IMR-90 (cell line): ENCODE measurements around the gene ETV7. TPM values are rescaled to one million over a fixed set of nuclear protein-coding genes. Genes with fewer than 3 reads are reported as not detected.

Source experiments
- ATAC-seq: fragments of 200-7000 bp; cut with Tn5 transposase; 2 replicates; pipeline ENCODE4 v1.9.1; 2020; ENCODE audit warnings: low read depth, mild to moderate bottlenecking, moderate library complexity
- BruUV-seq: library from RNA; stranded (reverse); fragments of 400-500 nt; replicated peaks from 2 replicates; lab custom pipeline; 2021; lab: Mats Ljungman, UMichigan
- CTCF ChIA-PET: fragments of 300-600 bp; formaldehyde crosslinking; extraction: SDS; loops from one replicate; lab custom pipeline; 2021; ENCODE audit warnings: antibody characterized with exemption; lab: Yijun Ruan, JAX
- POLR2A ChIA-PET: fragments of 300-600 bp; sonication (Branson Sonifier 250); formaldehyde crosslinking; loops from one replicate; lab custom pipeline; 2022; ENCODE audit warnings: antibody characterized with exemption; ENCODE audit not compliant: unreplicated experiment; lab: Charles Lee
- DNase-seq: peaks from one replicate; pipeline ENCODE4 v3.0.0; 2013
- H2AFZ ChIP-seq: replicated peaks from 2 replicates; pipeline ENCODE3; 2013; ENCODE audit warnings: low read length, mild to moderate bottlenecking; ENCODE audit not compliant: poor library complexity
- H2AK5ac ChIP-seq: 2 replicates; pipeline ENCODE4 v1.6.1; 2013; ENCODE audit warnings: low read depth, low read length, inconsistent platforms
- H2AK9ac ChIP-seq: replicated peaks from 2 replicates; pipeline ENCODE3; 2013; ENCODE audit warnings: mild to moderate bottlenecking, low read depth, low read length, moderate library complexity; ENCODE audit not compliant: poor library complexity
- H2BK120ac ChIP-seq: 2 replicates; pipeline ENCODE4 v1.6.1; 2013; ENCODE audit warnings: low read depth, low read length, inconsistent platforms
- H2BK15ac ChIP-seq: 3 replicates; pipeline ENCODE4 v1.6.1; 2013; ENCODE audit warnings: low read depth, low read length, inconsistent platforms
- H2BK20ac ChIP-seq: 2 replicates; pipeline ENCODE4 v1.6.1; 2013; ENCODE audit warnings: low read depth, mild to moderate bottlenecking, inconsistent platforms, low read length, moderate library complexity
- H2BK5ac ChIP-seq: 2 replicates; pipeline ENCODE4 v1.6.1; 2013; ENCODE audit warnings: mild to moderate bottlenecking, low read depth, low read length, inconsistent platforms; ENCODE audit not compliant: poor library complexity, severe bottlenecking
- H3K14ac ChIP-seq: replicated peaks from 2 replicates; pipeline ENCODE4 v1.6.1; 2013; ENCODE audit warnings: low read depth, low read length, inconsistent platforms
- H3K18ac ChIP-seq: 2 replicates; pipeline ENCODE4 v1.6.1; 2013; ENCODE audit warnings: low read depth, low read length, control low read depth
- H3K23ac ChIP-seq: 2 replicates; pipeline ENCODE4 v1.6.1; 2013; ENCODE audit warnings: low read depth, low read length, inconsistent platforms
- H3K27ac ChIP-seq: 2 replicates; pipeline ENCODE4 v1.5.1; 2013; ENCODE audit warnings: mild to moderate bottlenecking, control low read depth, low read length; ENCODE audit not compliant: insufficient read depth
- H3K27me3 ChIP-seq: 2 replicates; pipeline ENCODE4 v1.6.1; 2013; ENCODE audit warnings: low read length; ENCODE audit not compliant: control insufficient read depth, insufficient read depth
- H3K36me3 ChIP-seq: 2 replicates; pipeline ENCODE4 v1.6.1; 2013; ENCODE audit warnings: low read length, mixed read lengths; ENCODE audit not compliant: control insufficient read depth, insufficient read depth
- H3K4ac ChIP-seq: 2 replicates; pipeline ENCODE4 v1.6.1; 2013; ENCODE audit warnings: low read depth, low read length, inconsistent platforms
- H3K4me1 ChIP-seq: 2 replicates; pipeline ENCODE4 v1.6.1; 2013; ENCODE audit warnings: low read length, mixed read lengths; ENCODE audit not compliant: control insufficient read depth, insufficient read depth
- H3K4me2 ChIP-seq: 2 replicates; pipeline ENCODE4 v1.6.1; 2013; ENCODE audit warnings: low read depth, mild to moderate bottlenecking, control low read depth, low read length, moderate library complexity
- H3K4me3 ChIP-seq: 2 replicates; pipeline ENCODE4 v1.5.1; 2013; ENCODE audit warnings: low read depth, mild to moderate bottlenecking, control low read depth, low read length, moderate library complexity; ENCODE audit not compliant: insufficient read depth
- H3K56ac ChIP-seq: 2 replicates; pipeline ENCODE4 v1.6.1; 2013; ENCODE audit warnings: low read length, inconsistent platforms; ENCODE audit not compliant: insufficient read depth; ENCODE audit errors: extremely low read depth
- H3K79me1 ChIP-seq, 2 experiments: 2 replicates each; pipeline ENCODE4 v1.6.1; 2013; ENCODE audit warnings: low read length in 2 of 2, inconsistent platforms in 1 of 2, low read depth in 1 of 2
- H3K9ac ChIP-seq: 2 replicates; pipeline ENCODE4 v1.6.1; 2013; ENCODE audit warnings: low read depth, low read length, control low read depth
- H3K9me1 ChIP-seq: 2 replicates; pipeline ENCODE4 v1.6.1; 2013; ENCODE audit warnings: low read length, inconsistent platforms; ENCODE audit not compliant: insufficient read depth
- H3K9me3 ChIP-seq: 2 replicates; pipeline ENCODE4 v1.6.1; 2013; ENCODE audit warnings: low read length; ENCODE audit not compliant: control insufficient read depth, insufficient read depth
- H4K20me1 ChIP-seq: 2 replicates; pipeline ENCODE4 v1.6.1; 2013; ENCODE audit warnings: low read length, inconsistent platforms; ENCODE audit not compliant: insufficient read depth
- H4K5ac ChIP-seq: 2 replicates; pipeline ENCODE4 v1.6.1; 2013; ENCODE audit warnings: mild to moderate bottlenecking, low read depth, low read length, control low read depth
- H4K8ac ChIP-seq, 2 experiments: 2 replicates each; pipeline ENCODE4 v1.6.1; 2013; ENCODE audit warnings: low read depth in 2 of 2, low read length in 2 of 2, control low read depth in 1 of 2, inconsistent platforms in 1 of 2
- H4K91ac ChIP-seq: 2 replicates; pipeline ENCODE4 v1.6.1; 2013; ENCODE audit warnings: low read depth, low read length, inconsistent platforms; ENCODE audit not compliant: insufficient read depth
- MAFK ChIP-seq: IDR thresholded peaks from 2 replicates; pipeline ENCODE4 v1.6.1; 2012; ENCODE audit warnings: low read depth, low read length, improper control_type of control experiment
- RAD21 ChIP-seq: IDR thresholded peaks from 2 replicates; pipeline ENCODE4 v1.6.1; 2012; ENCODE audit warnings: low read length, improper control_type of control experiment
- RFX5 ChIP-seq: IDR thresholded peaks from 2 replicates; pipeline ENCODE4 v1.8.0; 2012; ENCODE audit warnings: low read depth, mild to moderate bottlenecking, low read length, moderate library complexity
- WGBS, 2 experiments: methylation state at CpG; one replicate each; pipeline versions ENCODE4 v1.1.5 to v1.1.7; 2013; ENCODE audit warnings: missing lambda C conversion rate in 2 of 2; ENCODE audit not compliant: insufficient read length in 1 of 2; ENCODE audit errors: extremely low coverage in 2 of 2; 5-methylcytosine and 5-hydroxymethylcytosine counted together
- dilution Hi-C: fragments of 300-500 bp; cut with HindIII; formaldehyde crosslinking; loops from one replicate; pipeline ENCODE4 v1.14.3; 2018; ENCODE audit warnings: low sequenced_read_pairs; ENCODE audit not compliant: unreplicated experiment
- in situ Hi-C: fragments of 300-500 bp; cut with MboI; formaldehyde crosslinking; loops from 3 replicates; pipeline ENCODE4 v1.14.3; 2019; ENCODE audit warnings: low sequenced_read_pairs, inconsistent platforms, mixed read lengths
- intact Hi-C: fragments of 100-400 bp; cut with micrococcal nuclease; formaldehyde crosslinking; loops from 2 replicates; pipeline ENCODE4 v1.10.0; 2022
- polyA plus RNA-seq, 3 experiments: library from polyadenylated mRNA; depleted of rRNA; stranded (reverse); fragments of >200 nt; gene quantifications; 2 replicates each; pipeline ENCODE4 v1.2.3, GENCODE V29; 2012; ENCODE audit warnings: low replicate concordance in 1 of 3
- total RNA-seq: library from RNA; depleted of rRNA; stranded (reverse); fragments of >200 nt; gene quantifications from 2 replicates; pipeline ENCODE4 v1.2.3, GENCODE V29; 2012
- TF ChIP-seq, protein P1 (sequence below): fragments of 150-350 bp; IDR thresholded peaks from 2 replicates; pipeline ENCODE4 v1.6.1; 2016; ENCODE audit warnings: low read depth, mild to moderate bottlenecking, low read length, moderate library complexity, borderline replicate concordance
- TF ChIP-seq, protein P2 (sequence below): fragments of 150-350 bp; IDR thresholded peaks from 2 replicates; pipeline ENCODE4 v1.6.1; 2017; ENCODE audit warnings: mild to moderate bottlenecking, antibody characterized with exemption, low read length, low read depth

The ETV7 gene
- total and polyA plus RNA-seq, 2 of the 4 experiments (the other 2 are of a cell fraction): 0.17 to 0.18 TPM

- Histone ChIP-seq H3K27ac (no peak overlapping the region), H3K27me3 (no peaks in the 10 kb centered on the region), H2BK20ac (no peak overlapping the region), H3K18ac (no peak overlapping the region), H3K9me3 (no peaks in the 10 kb centered on the region), H3K9ac (no peak overlapping the region), H4K8ac (no peak overlapping the region), H4K5ac (no peak overlapping the region), H2AK5ac (no peak overlapping the region), H3K9me1 (0 out of 2 replicates have a peak, but pooled peaks cover 6% of the 10 kb centered on the region), H3K4me3 (no peak overlapping the region), H2BK5ac (no peak overlapping the region), H3K36me3 (no peaks in the 10 kb centered on the region), H2AK9ac (no peak overlapping the region), H2BK120ac (no peak overlapping the region), H2BK15ac (no peak overlapping the region), H4K20me1 (no peaks in the 10 kb centered on the region), H3K79me1 (peaks cover 0 to 5% of the 10 kb centered on the region in 2 experiments; a peak in 2 of 4 replicates), H3K4ac (no peak overlapping the region), H4K91ac (no peak overlapping the region), H3K14ac (no peak overlapping the region), H3K4me1 (no peaks in the 10 kb centered on the region; the same call in 1 of the 2 replicates), H3K56ac (no peak overlapping the region), H3K23ac (no peak overlapping the region), H2AFZ (no peak overlapping the region), H3K4me2 (no peak overlapping the region)
- dilution Hi-C loops (no loop called here), in situ Hi-C loops (no loop called here), intact Hi-C loops (no loop called here)
- ATAC-seq (no peak), DNase-seq (no peak)
- TF ChIP-seq, protein P1, sequence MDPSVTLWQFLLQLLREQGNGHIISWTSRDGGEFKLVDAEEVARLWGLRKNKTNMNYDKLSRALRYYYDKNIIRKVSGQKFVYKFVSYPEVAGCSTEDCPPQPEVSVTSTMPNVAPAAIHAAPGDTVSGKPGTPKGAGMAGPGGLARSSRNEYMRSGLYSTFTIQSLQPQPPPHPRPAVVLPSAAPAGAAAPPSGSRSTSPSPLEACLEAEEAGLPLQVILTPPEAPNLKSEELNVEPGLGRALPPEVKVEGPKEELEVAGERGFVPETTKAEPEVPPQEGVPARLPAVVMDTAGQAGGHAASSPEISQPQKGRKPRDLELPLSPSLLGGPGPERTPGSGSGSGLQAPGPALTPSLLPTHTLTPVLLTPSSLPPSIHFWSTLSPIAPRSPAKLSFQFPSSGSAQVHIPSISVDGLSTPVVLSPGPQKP: no peak
- TF ChIP-seq, protein P2, sequence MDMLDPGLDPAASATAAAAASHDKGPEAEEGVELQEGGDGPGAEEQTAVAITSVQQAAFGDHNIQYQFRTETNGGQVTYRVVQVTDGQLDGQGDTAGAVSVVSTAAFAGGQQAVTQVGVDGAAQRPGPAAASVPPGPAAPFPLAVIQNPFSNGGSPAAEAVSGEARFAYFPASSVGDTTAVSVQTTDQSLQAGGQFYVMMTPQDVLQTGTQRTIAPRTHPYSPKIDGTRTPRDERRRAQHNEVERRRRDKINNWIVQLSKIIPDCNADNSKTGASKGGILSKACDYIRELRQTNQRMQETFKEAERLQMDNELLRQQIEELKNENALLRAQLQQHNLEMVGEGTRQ: no peak
- TF ChIP-seq MAFK (no peak), RFX5 (no peak), RAD21 (no peak)
- ChIA-PET POLR2A (interaction anchor here (0.5 to 0.6 kb wide), 3 partner anchors 34 to 189 kb away, joined by 4 to 5 read pairs (median 5); no protein-coding TSS in a partner anchor), CTCF (no interaction called here)
- no CpG with 5 or more reads among the region's 1 CpG for WGBS, 2 experiments
- no TSS peak for BruUV-seq
Measured at GRCh38 chr6:36419310-36419709, 31.8 kb upstream of the ETV7 start.
